T-helper 2 cell treated with Interferon-gamma antibody and Interleukin-4, amounts not matched to agents 100 ng/mL and 5 ng/mL, for 36 hours (primary cell): ENCODE results near the gene AGPAT1. TPM values are rescaled to one million over a fixed set of nuclear protein-coding genes. Genes with fewer than 3 reads are reported as not detected.
"Not testable (repeated sequence)": the region's sequence is repeated elsewhere in the genome, so short reads cannot be mapped to it uniquely, and the experiment has no call there.

Experiments used
- intact Hi-C: fragments of 100-400 bp; cut with micrococcal nuclease; formaldehyde crosslinking; loops from one replicate; pipeline ENCODE4 v1.15.1; 2023
- total RNA-seq: library from RNA; stranded (reverse); gene quantifications from 2 replicates; pipeline ENCODE4 v1.2.3, GENCODE V29; 2022

AGPAT1 gene
- 40.8 and 41.6 TPM in 2 replicates for total RNA-seq

GRCh38 chr6:32175711-32176475, at the start of gene AGPAT1:
AGPAT1 (minus strand) TSS chr6:32176084; CDS start chr6:32171496, 4,588 bp downstream.
- intact Hi-C loops = loop anchor here (1.0 to 10.0 kb wide), 6 partner anchors 21 to 796 kb away; partner anchors contain the start of genes C6orf47, CLIC1, CSNK2B and FKBPL

GRCh38 chr6:32224696-32225095, 48.8 kb upstream of the AGPAT1 start:
- intact Hi-C loops = no loop called here

GRCh38 chr6:32223258-32224235, 47.7 kb upstream of the AGPAT1 start, which contains the start of gene NOTCH4:
NOTCH4 (minus strand) TSS chr6:32224067; CDS start chr6:32223928, 139 bp downstream.
- intact Hi-C loops = no loop called here

GRCh38 chr6:32222333-32223230, 46.7 kb upstream of the AGPAT1 start:
- intact Hi-C loops = no loop called here

- intact Hi-C loops = no loop called here
These were observed 44.1 kb upstream of the AGPAT1 start for GRCh38 chr6:32220021-32220420.

- intact Hi-C loops = no loop called here
These were observed 42.3 kb upstream of the AGPAT1 start for GRCh38 chr6:32218167-32218566.

GRCh38 chr6:32216998-32217397, 41.1 kb upstream of the AGPAT1 start:
- intact Hi-C loops = no loop called here

GRCh38 chr6:32216285-32216684, 40.4 kb upstream of the AGPAT1 start:
- intact Hi-C loops = no loop called here

GRCh38 chr6:32215617-32216016, 39.7 kb upstream of the AGPAT1 start:
- intact Hi-C loops = no loop called here

GRCh38 chr6:32214126-32214525, 38.2 kb upstream of the AGPAT1 start:
- intact Hi-C loops = no loop called here

GRCh38 chr6:32213649-32214048, 37.8 kb upstream of the AGPAT1 start:
- intact Hi-C loops = no loop called here

GRCh38 chr6:32212076-32212760, 36.3 kb upstream of the AGPAT1 start:
- intact Hi-C loops = no loop called here

GRCh38 chr6:32211432-32211831, 35.5 kb upstream of the AGPAT1 start:
- intact Hi-C loops = not testable (repeated sequence)

- intact Hi-C loops = no loop called here
These were observed 34.3 kb upstream of the AGPAT1 start for GRCh38 chr6:32210191-32210601.

GRCh38 chr6:32208996-32209395, 33.1 kb upstream of the AGPAT1 start:
- intact Hi-C loops = no loop called here

- intact Hi-C loops = no loop called here
These were observed 28.4 kb upstream of the AGPAT1 start for GRCh38 chr6:32204268-32204715.

GRCh38 chr6:32203426-32204267, 27.8 kb upstream of the AGPAT1 start:
- intact Hi-C loops = no loop called here

- intact Hi-C loops = no loop called here
These were observed 26.3 kb upstream of the AGPAT1 start for GRCh38 chr6:32202186-32202585.
